Neural progenitor cell (in vitro differentiated cells): ENCODE results near the gene ATXN1L. TPM values are rescaled to one million over a fixed set of nuclear protein-coding genes. Genes with fewer than 3 reads are reported as not detected.
"Not testable (repeated sequence)": the region's sequence is repeated elsewhere in the genome, so short reads cannot be mapped to it uniquely, and the experiment has no call there.

ENCODE experiments used
- DNase-seq: peaks from one replicate; pipeline ENCODE4 v3.0.0-alpha.2; 2016; ENCODE audit warnings: low spot score
- H2AFZ ChIP-seq: fragments of 200-600 bp; sonication (generic); replicated peaks from 2 replicates; pipeline ENCODE4 v1.6.1; 2016; ENCODE audit warnings: antibody characterized with exemption
- H3F3A ChIP-seq: fragments of 200-600 bp; sonication (generic); 2 replicates; pipeline ENCODE4 v1.6.1; 2016; ENCODE audit warnings: antibody characterized with exemption, low read depth
- H3K27ac ChIP-seq: fragments of 200-600 bp; sonication (generic); 2 replicates; pipeline ENCODE4 v1.5.1; 2016; ENCODE audit warnings: mild to moderate bottlenecking
- H3K27me3 ChIP-seq: fragments of 200-600 bp; sonication (generic); 2 replicates; pipeline ENCODE4 v1.6.1; 2016; ENCODE audit warnings: mild to moderate bottlenecking, moderate library complexity
- H3K36me3 ChIP-seq: fragments of 200-600 bp; sonication (generic); 2 replicates; pipeline ENCODE4 v1.5.1; 2016
- H3K4me1 ChIP-seq: fragments of 200-600 bp; sonication (generic); 2 replicates; pipeline ENCODE4 v1.6.1; 2016; ENCODE audit warnings: mixed run types
- H3K4me2 ChIP-seq: fragments of 200-600 bp; sonication (generic); 2 replicates; pipeline ENCODE4 v1.6.1; 2016
- H3K4me3 ChIP-seq: fragments of 200-600 bp; sonication (generic); 2 replicates; pipeline ENCODE4 v1.5.1; 2016
- H3K79me2 ChIP-seq: fragments of 200-600 bp; sonication (generic); 2 replicates; pipeline ENCODE4 v1.6.1; 2016; ENCODE audit warnings: low read depth
- H3K9ac ChIP-seq: fragments of 200-600 bp; sonication (generic); 2 replicates; pipeline ENCODE4 v1.6.1; 2016
- H3K9me3 ChIP-seq: fragments of 200-600 bp; sonication (generic); 2 replicates; pipeline ENCODE4 v1.5.1; 2016; ENCODE audit warnings: low read depth
- H4K20me1 ChIP-seq: fragments of 200-600 bp; sonication (generic); 2 replicates; pipeline ENCODE4 v1.6.1; 2016; ENCODE audit warnings: low read depth
- H3K27ac Mint-ChIP-seq: 3 replicates; pipeline ENCODE4 v1.8.0; 2021; ENCODE audit warnings: mixed read lengths
- H3K27me3 Mint-ChIP-seq: 2 replicates; pipeline ENCODE4 v1.8.0; 2022; ENCODE audit warnings: low read depth, mild to moderate bottlenecking, inconsistent platforms, moderate library complexity, mixed read lengths; ENCODE audit not compliant: insufficient read depth
- H3K36me3 Mint-ChIP-seq: 3 replicates; pipeline ENCODE4 v1.8.0; 2021; ENCODE audit warnings: mixed read lengths
- H3K4me1 Mint-ChIP-seq: 3 replicates; pipeline ENCODE4 v1.8.0; 2021; ENCODE audit warnings: mixed read lengths
- H3K4me3 Mint-ChIP-seq: 3 replicates; pipeline ENCODE4 v1.8.0; 2021; ENCODE audit warnings: mild to moderate bottlenecking, moderate library complexity, mixed read lengths
- H3K9me3 Mint-ChIP-seq: 3 replicates; pipeline ENCODE4 v1.8.0; 2020; ENCODE audit warnings: mixed read lengths
- EZH2 ChIP-seq: fragments of 200-600 bp; sonication (generic); IDR thresholded peaks from 2 replicates; pipeline ENCODE4 v1.6.1; 2017; ENCODE audit warnings: antibody characterized with exemption, mild to moderate bottlenecking, moderate library complexity
- EZH2phosphoT487 ChIP-seq: fragments of 200-600 bp; sonication (generic); IDR thresholded peaks from 2 replicates; pipeline ENCODE4 v1.6.1; 2017; ENCODE audit warnings: antibody characterized with exemption
- total RNA-seq: library from RNA; depleted of rRNA; stranded (reverse); fragments of >200 nt; gene quantifications from 2 replicates; pipeline ENCODE4 v1.2.3, GENCODE V29; 2015; ENCODE audit warnings: low replicate concordance
- TF ChIP-seq, protein P1 (sequence below): fragments of 200-600 bp; sonication (generic); IDR thresholded peaks from 2 replicates; pipeline ENCODE4 v1.5.1; 2017; ENCODE audit warnings: antibody characterized with exemption, mild to moderate bottlenecking

ATXN1L gene
- total RNA-seq, 1 donor from 2014 or later = 19.8 TPM

DNA sequence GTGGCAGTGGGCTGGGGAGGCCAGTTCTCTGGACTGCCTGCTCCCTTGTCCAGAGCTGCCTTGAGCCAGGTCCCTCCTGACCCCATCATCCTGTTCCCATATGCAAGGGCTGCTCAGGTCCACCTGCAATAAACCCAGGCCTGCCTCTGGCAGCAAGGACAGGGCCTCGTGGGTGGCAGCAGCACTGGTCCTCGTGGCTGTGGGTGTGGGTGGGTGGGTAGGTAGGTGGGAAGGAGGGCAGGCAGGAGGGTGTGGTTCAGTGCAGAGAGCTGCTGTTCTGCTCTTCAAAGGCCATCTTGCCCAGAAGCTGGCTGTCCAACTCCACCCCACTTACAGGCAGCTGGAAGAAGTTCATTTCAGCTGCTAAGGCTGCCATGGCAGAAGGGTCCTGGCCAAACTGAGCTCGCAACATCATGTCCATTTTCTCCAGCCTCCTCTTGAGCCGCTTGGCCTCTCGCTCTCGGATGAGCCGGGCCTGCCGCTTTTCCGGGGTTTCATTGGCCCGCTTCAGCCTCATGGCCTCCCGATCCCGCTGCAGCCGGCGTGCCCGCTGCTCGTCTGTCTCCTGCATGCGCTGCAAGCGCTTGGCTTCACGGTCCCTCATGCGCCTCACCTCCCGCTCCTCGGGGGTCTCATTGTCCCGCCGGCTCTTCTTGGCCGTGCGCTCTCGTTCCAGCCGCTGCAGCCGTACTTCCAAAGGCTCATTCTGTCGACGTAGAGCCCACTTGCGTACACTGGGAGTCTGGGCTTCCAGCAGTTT is 14.2 kb downstream of the ATXN1L start:
- Histone ChIP-seq H3K27me3 (no peaks in the 10 kb centered on the region), H3K27ac (no peak overlapping the region), H3K4me2 (no peak overlapping the region), H3K79me2 (peaks cover 6% of the 10 kb centered on the region), H4K20me1 (peaks cover 20% of the 10 kb centered on the region), H3K4me3 (no peak overlapping the region), H3K9me3 (no peaks in the 10 kb centered on the region), H3K9ac (no peak overlapping the region), H3K36me3 (no peaks in the 10 kb centered on the region), H3K4me1 (no peaks in the 10 kb centered on the region), H3F3A (peaks cover 5% of the 10 kb centered on the region), H2AFZ (no peak overlapping the region)
- TF ChIP-seq, protein P1, sequence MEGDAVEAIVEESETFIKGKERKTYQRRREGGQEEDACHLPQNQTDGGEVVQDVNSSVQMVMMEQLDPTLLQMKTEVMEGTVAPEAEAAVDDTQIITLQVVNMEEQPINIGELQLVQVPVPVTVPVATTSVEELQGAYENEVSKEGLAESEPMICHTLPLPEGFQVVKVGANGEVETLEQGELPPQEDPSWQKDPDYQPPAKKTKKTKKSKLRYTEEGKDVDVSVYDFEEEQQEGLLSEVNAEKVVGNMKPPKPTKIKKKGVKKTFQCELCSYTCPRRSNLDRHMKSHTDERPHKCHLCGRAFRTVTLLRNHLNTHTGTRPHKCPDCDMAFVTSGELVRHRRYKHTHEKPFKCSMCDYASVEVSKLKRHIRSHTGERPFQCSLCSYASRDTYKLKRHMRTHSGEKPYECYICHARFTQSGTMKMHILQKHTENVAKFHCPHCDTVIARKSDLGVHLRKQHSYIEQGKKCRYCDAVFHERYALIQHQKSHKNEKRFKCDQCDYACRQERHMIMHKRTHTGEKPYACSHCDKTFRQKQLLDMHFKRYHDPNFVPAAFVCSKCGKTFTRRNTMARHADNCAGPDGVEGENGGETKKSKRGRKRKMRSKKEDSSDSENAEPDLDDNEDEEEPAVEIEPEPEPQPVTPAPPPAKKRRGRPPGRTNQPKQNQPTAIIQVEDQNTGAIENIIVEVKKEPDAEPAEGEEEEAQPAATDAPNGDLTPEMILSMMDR = no peak
- TF ChIP-seq EZH2 (no peak), EZH2phosphoT487 (no peak)
- Mint-ChIP-seq H3K27me3 (peaks cover 7% of the 10 kb centered on the region), H3K9me3 (no peaks in the 10 kb centered on the region), H3K36me3 (peaks cover 25% of the 10 kb centered on the region), H3K4me1 (no peaks in the 10 kb centered on the region), H3K4me3 (no peak overlapping the region), H3K27ac (no peak overlapping the region)
- no peak for DNase-seq

DNA sequence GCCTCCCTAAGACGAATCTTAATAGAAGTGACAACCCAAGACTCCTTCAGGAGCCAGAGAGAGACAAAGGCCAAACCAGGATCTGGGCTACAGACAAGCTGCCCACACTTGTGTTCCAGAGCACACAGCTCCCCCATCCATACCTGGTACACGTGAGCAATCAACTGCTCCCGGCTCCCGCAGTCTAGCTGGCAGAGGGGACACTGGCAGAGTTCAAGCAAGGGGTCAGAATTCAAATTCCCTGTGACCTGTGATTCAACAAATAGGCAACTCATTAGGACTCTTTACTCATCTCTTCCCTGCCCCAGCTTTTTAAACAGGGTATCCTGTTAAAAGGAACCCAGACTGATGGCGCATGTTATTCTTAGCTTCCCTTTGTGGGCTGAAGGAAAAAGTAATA is 18.2 kb downstream of the ATXN1L start:
- Histone ChIP-seq H2AFZ (no peak overlapping the region), H3K27me3 (no peaks in the 10 kb centered on the region), H3F3A (peaks cover 2% of the 10 kb centered on the region), H3K9me3 (no peaks in the 10 kb centered on the region), H3K9ac (no peak overlapping the region), H3K36me3 (no peaks in the 10 kb centered on the region), H3K79me2 (no peaks in the 10 kb centered on the region), H3K4me3 (no peak overlapping the region), H3K4me1 (no peaks in the 10 kb centered on the region), H4K20me1 (peaks cover 12% of the 10 kb centered on the region), H3K4me2 (no peak overlapping the region), H3K27ac (no peak overlapping the region)
- Mint-ChIP-seq H3K27ac (no peak overlapping the region), H3K9me3 (no peaks in the 10 kb centered on the region), H3K27me3 (peaks cover 2% of the 10 kb centered on the region), H3K36me3 (peaks cover 38% of the 10 kb centered on the region), H3K4me1 (no peaks in the 10 kb centered on the region), H3K4me3 (no peak overlapping the region)
- no peak for TF ChIP-seq EZH2
- no peak for TF ChIP-seq EZH2phosphoT487
- TF ChIP-seq, protein P1 = no peak
- no peak for DNase-seq

DNA sequence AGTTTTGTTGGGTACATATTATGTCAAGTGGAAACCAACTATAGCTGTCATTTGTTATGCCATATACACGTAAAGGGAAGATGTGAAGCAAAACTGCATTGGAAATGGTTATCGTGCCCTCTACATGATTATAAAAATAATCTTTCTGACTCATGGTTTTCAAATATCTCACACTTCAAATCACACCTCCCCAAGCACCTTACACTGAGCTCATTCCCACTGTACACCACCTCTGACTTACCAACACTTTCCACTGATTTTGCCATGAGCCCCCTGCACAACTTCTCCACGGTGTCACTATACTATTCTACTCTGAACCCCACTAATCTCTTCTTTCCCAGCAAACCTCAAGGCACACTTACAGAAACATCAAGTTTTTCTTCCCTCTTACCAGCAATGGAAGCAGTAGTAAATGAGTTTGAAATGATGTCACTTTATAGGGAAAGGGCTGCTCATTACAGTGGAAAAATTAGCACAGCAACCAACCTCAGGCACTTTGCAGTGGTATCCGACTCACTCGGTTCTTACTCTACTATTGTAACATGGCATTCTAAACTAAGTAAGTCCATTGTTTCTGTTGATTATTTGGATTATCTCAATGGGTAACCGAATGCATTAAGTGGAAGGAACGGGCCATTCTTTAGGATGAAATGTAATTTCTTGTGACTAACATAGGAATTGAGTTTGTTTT is 19.5 kb downstream of the ATXN1L start:
- Histone ChIP-seq H3K4me3 (no peak overlapping the region), H3K79me2 (no peaks in the 10 kb centered on the region), H3K36me3 (no peaks in the 10 kb centered on the region), H3F3A (no peaks in the 10 kb centered on the region), H3K9me3 (no peaks in the 10 kb centered on the region), H3K4me2 (no peak overlapping the region), H3K27ac (no peak overlapping the region), H3K9ac (no peak overlapping the region), H2AFZ (no peak overlapping the region), H3K27me3 (no peaks in the 10 kb centered on the region), H4K20me1 (peaks cover 10% of the 10 kb centered on the region), H3K4me1 (no peaks in the 10 kb centered on the region)
- TF ChIP-seq EZH2 = no peak
- TF ChIP-seq, protein P1 = no peak
- TF ChIP-seq EZH2phosphoT487 = no peak
- H3K4me3 Mint-ChIP-seq = no peak overlapping the region
- no peaks in the 10 kb centered on the region for H3K27me3 Mint-ChIP-seq
- no peaks in the 10 kb centered on the region for H3K4me1 Mint-ChIP-seq
- no peaks in the 10 kb centered on the region for H3K9me3 Mint-ChIP-seq
- peaks cover 40% of the 10 kb centered on the region for H3K36me3 Mint-ChIP-seq
- DNase-seq = no peak
- H3K27ac Mint-ChIP-seq = no peak overlapping the region

GRCh38 chr16:71867175-71867574 is 21.4 kb downstream of the ATXN1L start:
- not testable (repeated sequence) for H3K4me3 Mint-ChIP-seq, H3F3A ChIP-seq, H3K36me3 ChIP-seq

More at GRCh38 chr16:71867175-71867574, 21.4 kb downstream of the ATXN1L start:
- not testable (repeated sequence) for H3K4me1 ChIP-seq, H3K4me1 Mint-ChIP-seq, H3K27ac Mint-ChIP-seq, H3K27me3 ChIP-seq, H3K27me3 Mint-ChIP-seq, H3K9me3 ChIP-seq, H3K79me2 ChIP-seq, H3K27ac ChIP-seq, H2AFZ ChIP-seq, H3K4me2 ChIP-seq, H4K20me1 ChIP-seq, H3K4me3 ChIP-seq, H3K9ac ChIP-seq, H3K9me3 Mint-ChIP-seq, DNase-seq
- peaks cover 39% of the 10 kb centered on the region for H3K36me3 Mint-ChIP-seq
